HepG2 (cell line): ENCODE measurements around the gene PCDHGB3.

Experiments used
- MTA3 ChIP-seq: sonication (generic); formaldehyde crosslinking; IDR thresholded peaks from 2 replicates; pipeline ENCODE4 v1.4.0; 2020; ENCODE audit warnings: missing genetic modification reagents
- SP4 ChIP-seq: sonication (generic); formaldehyde crosslinking; IDR thresholded peaks from 2 replicates; pipeline ENCODE4 v1.8.1; 2023; ENCODE audit warnings: mild to moderate bottlenecking, missing genetic modification reagents
- U2AF1 ChIP-seq: fragments of 200-400 bp; formaldehyde crosslinking; optimal IDR thresholded peaks from 2 replicates; pipeline ENCODE3; 2017; ENCODE audit warnings: mild to moderate bottlenecking, low read depth, low read length
- ZNF777 ChIP-seq: sonication (generic); formaldehyde crosslinking; IDR thresholded peaks from 2 replicates; pipeline ENCODE4 v1.4.0; 2020; ENCODE audit warnings: missing genetic modification reagents

DNA sequence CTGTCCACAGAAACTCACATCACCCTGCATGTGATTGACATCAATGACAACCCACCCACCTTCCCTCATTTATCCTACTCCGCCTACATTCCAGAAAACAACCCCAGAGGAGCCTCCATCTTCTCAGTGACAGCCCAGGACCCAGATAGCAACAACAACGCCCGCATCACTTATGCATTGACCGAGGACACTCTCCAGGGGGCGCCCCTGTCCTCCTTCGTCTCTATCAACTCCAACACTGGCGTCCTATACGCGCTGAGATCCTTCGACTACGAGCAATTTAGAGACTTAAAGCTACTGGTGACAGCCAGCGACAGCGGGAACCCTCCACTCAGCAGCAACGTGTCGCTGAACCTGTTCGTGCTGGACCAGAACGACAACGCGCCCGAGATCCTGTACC lies 24.7 kb upstream of the PCDHGB3 start:
- TF ChIP-seq U2AF1, result no peak
- no peak for TF ChIP-seq SP4
- TF ChIP-seq ZNF777 (CRISPR knock-in tag), result no peak
- no peak for TF ChIP-seq MTA3 (CRISPR knock-in tag)
